PC-9 (cell line): ENCODE data around the gene MFF.

Source experiments
- CTCF ChIP-seq: fragments of 200-600 bp; sonication (generic); conservative IDR thresholded peaks from 2 replicates; pipeline ENCODE4 v1.6.1; 2017; ENCODE audit warnings: mixed run types, antibody characterized with exemption, mild to moderate bottlenecking, moderate library complexity
- EZH2 ChIP-seq: fragments of 200-600 bp; sonication (generic); IDR thresholded peaks from 2 replicates; pipeline ENCODE4 v1.8.0; 2017; ENCODE audit warnings: antibody characterized with exemption, low read depth

- TF ChIP-seq CTCF (no peak), EZH2 (no peak)
These were observed 65.6 kb downstream of the MFF start for GRCh38 chr2:227390468-227391256.
